GM12801 (cell line): ENCODE data around the gene KIAA2012.

Experiments
- CTCF ChIP-seq: IDR thresholded peaks from one replicate; pipeline ENCODE4 v1.5.1; 2011; ENCODE audit warnings: control low read depth; ENCODE audit not compliant: insufficient read length; ENCODE audit errors: extremely low read depth

Gene KIAA2012

GRCh38 chr2:202088777-202089176, 15.7 kb downstream of the KIAA2012 start:
- no peak for TF ChIP-seq CTCF

DNA sequence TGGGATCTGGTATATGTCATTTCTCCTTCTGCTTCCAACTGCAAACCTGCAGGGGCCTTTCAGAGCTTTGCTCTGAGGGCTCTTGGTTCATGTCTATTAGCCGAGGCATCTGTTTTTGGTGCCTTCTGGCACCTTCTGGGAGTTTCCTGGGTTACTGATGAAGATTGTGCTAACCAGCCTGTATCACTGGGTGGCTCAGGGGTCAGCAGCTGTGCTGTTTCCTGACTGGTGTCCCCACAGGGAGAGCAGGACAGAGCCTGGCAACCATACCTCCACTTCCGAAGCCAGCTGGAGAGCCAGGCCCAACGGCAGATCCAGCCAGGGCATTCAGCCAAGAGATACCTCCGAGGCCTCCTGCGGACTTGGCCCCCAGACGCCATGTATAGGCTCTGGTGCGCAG, 17.5 kb downstream of the KIAA2012 start:
- no peak for TF ChIP-seq CTCF

- no peak for TF ChIP-seq CTCF
Measured at GRCh38 chr2:202091476-202091875, 18.4 kb downstream of the KIAA2012 start.

DNA sequence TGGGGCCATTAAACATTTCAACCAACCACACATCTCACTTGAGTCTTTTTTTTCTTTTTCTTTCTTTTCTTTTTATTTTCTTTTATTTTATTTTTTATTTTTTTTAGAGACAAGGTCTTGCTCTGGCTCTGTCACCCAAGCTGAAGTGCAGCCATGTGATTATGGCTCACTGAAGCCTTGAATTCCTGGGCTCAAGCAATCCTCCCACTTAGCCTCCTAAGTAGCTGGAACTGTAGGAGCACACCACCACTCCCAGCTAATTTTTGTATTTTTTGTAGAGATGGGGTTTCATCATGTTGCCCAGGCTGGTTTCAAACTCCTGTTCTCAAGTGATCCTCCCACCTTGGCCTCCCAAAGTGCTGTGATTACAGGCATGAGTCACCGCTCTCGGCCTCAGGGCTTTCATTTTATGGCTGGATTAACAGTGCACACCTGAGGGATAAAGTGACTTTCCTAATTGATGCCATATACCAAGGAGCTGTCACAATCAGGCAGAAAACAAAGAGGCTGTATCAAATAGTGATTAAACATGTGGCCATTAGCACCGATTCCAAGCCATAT, 21.5 kb downstream of the KIAA2012 start:
- no peak for TF ChIP-seq CTCF

DNA sequence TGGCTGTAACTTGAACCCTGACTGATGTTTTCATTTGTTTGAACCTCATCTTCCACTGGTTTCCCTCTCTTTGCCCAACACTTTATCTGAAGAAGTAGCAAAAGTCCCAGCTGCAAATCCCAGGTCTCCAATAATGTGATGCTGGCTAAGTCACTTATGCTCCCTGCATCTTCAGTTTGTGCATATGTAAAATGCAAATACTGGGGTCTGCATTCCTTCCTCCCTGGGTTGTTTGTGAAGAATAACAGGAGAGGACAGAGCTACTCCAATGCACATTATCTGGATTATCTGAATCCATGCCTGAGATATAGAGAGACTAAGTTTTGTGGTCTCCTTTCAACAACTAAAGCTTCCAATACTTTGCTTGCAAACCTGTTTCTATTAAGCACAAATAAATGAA, 22.2 kb downstream of the KIAA2012 start:
- TF ChIP-seq CTCF, result no peak

- no peak for TF ChIP-seq CTCF
Measured at GRCh38 chr2:202096736-202097135, 23.7 kb downstream of the KIAA2012 start.

GRCh38 chr2:202098291-202098690, 25.2 kb downstream of the KIAA2012 start:
- TF ChIP-seq CTCF, result no peak
